DMS153 treated with DMSO at 0.1 percent for 48 hours (cell line): ENCODE results near the gene LNX2.

Experiments
- DNase-seq: peaks from one replicate; lab custom pipeline; 2025; ENCODE audit not compliant: unreplicated experiment; lab: John Stamatoyannopoulos, UW

Gene LNX2

GRCh38 chr13:27620377-27621115 lies at the start of gene LNX2:
Gene LNX2 (minus strand): TSS chr13:27620529. CDS start chr13:27581703, 38,826 bp downstream.
- DNase-seq = peak; percentile 89

GRCh38 chr13:27667946-27668345 lies 47.6 kb upstream of the LNX2 start:
- no peak for DNase-seq

GRCh38 chr13:27666951-27667350 lies 46.6 kb upstream of the LNX2 start:
- no peak for DNase-seq

- no peak for DNase-seq
Observed at GRCh38 chr13:27665761-27666160, 45.4 kb upstream of the LNX2 start.

DNA sequence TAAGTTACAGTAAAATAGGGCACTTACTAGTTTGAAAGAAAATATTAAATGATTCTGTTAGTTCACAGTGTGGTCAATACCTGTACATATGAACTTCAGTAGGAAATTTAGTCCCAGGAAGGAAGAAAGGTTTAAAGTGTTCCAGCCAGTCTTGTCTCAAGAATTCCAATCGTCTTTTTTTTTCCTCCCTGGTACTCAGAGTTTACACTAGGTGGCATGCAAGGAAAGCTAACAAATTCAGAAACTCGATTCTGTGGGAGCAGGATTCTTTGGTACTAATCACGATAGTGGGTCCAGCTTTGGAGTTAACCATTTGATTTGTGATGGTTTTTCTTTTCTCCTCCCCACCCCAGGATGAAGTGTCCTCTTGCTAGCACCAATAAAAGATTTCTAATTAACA lies 45.0 kb upstream of the LNX2 start:
- DNase-seq = no peak

- DNase-seq = no peak
Observed at GRCh38 chr13:27663947-27664346, 43.6 kb upstream of the LNX2 start.

- no peak for DNase-seq
Observed at GRCh38 chr13:27662738-27663470, 42.6 kb upstream of the LNX2 start.

- DNase-seq = no peak
Observed at GRCh38 chr13:27661017-27661416, 40.7 kb upstream of the LNX2 start.

DNA sequence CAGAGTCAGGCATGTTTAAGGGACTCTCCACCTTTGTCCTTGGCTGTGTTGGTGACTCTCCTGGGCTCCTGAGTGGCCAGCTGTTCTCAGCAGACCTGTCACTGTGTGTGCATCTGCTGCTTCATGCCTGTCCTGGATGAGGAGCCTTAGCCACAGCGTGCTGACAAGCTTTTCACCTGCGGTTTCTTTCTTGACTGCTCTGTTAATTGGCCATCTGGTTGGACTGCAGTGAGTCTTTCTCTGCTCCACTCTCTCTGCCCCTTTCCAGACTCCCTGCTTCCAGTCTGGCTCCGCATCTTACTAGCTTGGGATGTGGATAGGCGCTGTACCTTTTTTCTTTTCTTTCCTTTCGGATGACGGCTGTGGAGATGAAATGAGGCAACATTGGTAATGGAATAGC lies 40.2 kb upstream of the LNX2 start:
- DNase-seq = no peak

DNA sequence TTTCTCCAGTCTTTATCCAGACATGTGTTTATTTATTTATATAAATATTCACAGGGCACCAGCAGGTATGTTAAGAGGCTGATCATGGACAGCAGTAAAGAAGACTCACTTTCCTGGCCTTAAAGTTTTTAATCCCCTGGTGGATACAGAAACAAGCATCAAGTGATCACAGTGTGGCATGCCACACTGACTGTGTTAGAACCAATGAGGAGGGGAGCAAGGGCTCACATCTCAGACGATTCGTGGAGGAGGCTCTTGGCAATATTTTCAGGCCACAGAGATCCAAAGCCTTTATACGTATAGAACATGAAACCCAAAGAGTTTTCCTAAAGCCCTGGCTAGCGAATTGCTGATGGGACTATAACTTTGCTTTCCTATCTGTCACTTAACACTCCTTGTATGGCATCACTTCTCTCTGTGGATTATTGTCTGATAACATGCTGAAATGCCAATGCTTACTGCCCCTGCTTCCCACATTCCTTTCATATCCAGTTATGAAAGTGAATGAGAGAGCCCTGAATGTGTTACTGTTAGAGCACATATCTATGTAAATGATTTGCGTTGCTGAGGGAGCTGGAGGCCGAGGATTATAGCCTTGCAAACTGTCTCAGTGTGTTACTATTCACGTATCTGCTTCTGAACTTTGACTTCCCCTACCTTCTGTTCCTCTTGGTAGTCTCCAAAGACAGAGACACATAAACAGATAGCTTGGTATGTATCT lies 39.0 kb upstream of the LNX2 start:
- no peak for DNase-seq

DNA sequence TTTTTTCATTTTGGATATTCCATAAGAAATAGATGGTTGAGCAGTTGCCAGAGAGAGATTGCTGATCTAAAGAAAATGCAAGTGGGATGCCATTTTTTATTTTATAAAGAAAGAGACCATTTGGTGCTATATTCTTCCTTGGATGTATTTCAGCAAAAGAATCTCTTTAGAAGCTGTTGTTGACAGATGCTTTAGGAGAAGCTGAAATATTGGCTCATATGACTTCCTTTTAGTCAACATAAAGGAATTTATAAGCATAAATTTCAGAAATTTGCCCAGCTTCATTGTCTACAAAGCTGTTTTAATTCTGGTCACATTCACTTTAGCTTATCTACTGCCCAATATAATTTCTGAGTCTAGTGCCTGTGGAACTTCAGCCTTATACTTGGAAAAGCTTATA lies 38.2 kb upstream of the LNX2 start:
- no peak for DNase-seq

- DNase-seq = no peak
Observed at GRCh38 chr13:27657724-27658123, 37.4 kb upstream of the LNX2 start.

- DNase-seq = no peak
Observed at GRCh38 chr13:27654816-27655215, 34.5 kb upstream of the LNX2 start.

DNA sequence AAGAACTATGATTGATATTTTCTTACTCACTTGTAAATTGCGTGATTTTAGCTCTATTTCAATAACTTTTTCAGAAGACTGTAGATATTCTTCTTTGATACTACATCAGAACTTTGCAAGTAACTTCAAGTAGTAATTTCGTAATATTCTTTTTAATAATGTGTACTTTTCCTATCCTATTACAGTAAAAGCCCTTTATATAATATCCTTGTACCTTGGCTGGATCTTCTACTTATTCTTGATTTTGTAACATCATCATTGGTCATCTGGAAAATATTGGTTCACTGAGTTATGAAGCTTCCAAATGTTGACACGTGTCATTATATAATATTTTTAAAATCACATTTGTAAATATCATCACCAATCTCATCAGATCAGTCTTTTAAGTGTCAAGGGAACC lies 33.7 kb upstream of the LNX2 start:
- DNase-seq = no peak

- DNase-seq = no peak
Observed at GRCh38 chr13:27650312-27650711, 30.0 kb upstream of the LNX2 start.

DNA sequence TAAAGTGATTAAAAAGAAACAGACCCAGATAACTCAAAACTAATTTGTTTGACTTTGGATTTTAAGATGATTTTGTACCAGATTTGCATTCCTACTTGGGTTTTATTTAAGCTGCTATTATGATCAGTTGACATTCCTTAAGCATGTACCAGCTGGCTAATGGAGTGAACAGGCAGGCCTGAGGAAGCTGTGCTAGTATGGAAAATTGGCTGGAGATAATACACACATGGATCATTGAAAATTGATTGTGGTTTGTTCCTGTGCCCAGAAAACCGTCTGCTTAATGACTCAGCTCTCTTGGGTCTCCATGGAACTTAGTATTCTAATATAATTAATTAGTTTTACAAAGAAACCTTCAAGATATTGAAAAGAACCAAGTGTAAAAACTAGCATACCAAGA lies 24.0 kb upstream of the LNX2 start:
- DNase-seq = no peak

- DNase-seq = no peak
Observed at GRCh38 chr13:27643334-27644132, 23.2 kb upstream of the LNX2 start.

DNA sequence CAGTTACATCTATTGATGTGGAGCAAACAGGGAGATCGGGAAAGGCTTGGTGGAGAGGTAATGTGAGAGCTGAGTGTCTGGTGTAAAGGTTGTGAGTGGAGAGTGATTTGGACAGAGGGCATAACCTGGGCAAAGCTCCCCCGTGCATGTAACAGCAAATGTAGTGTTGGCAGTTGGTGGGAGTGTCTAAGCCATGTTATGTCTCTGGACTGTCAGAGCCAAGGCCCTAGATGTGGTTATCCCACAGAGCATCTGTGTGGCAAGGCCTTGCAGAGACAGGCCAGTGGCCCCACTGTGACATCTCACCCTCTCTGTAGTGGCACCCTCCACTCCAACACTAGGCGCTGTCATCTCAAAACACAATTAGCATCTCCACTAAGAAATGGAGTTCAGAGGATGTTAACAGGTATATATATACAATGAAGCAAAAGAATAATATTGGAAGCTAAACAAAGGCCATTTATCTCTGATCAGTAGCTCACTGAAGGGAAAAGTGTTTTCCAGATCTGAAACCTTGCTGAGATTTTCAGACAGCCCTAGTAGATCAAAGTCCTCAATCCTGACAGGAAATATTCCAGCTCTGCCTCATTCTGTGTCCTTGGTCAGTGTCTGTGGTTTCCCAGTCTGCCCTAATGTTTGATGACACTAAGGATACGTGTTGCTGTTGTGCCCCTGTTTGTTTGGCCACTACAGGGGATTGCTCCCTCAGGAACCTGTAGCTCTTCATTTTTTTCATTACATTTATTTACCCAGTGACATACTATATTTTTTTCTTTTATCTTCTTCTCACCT lies 21.6 kb upstream of the LNX2 start:
- DNase-seq = no peak

DNA sequence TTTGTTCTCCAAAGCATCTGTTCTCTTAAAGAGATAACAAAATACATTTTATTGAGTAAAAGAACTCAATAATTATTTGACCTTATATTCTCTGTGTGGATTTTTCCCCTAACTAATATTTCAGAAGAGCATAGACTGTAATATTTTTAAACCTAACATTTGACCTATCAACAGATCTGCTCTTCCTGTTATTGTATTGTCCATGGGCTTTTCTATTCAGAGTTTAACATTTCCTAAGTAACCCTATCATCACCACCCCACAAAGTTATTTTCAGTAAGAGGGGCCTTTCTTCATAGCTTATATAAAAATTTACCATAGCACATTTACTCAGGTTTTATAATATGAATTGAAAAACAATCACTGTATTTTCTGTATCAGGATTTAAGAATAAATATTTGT lies 18.9 kb upstream of the LNX2 start:
- no peak for DNase-seq

- no peak for DNase-seq
Observed at GRCh38 chr13:27638521-27638920, 18.2 kb upstream of the LNX2 start.
